ENCODE results near the gene VPS37C. TPM values are rescaled to one million over a fixed set of nuclear protein-coding genes. Genes with fewer than 3 reads are reported as not detected.

The VPS37C gene
- total RNA-seq, 6 experiments from 2014 or later = 14.6 to 17.0 (median 16.0) TPM

DNA sequence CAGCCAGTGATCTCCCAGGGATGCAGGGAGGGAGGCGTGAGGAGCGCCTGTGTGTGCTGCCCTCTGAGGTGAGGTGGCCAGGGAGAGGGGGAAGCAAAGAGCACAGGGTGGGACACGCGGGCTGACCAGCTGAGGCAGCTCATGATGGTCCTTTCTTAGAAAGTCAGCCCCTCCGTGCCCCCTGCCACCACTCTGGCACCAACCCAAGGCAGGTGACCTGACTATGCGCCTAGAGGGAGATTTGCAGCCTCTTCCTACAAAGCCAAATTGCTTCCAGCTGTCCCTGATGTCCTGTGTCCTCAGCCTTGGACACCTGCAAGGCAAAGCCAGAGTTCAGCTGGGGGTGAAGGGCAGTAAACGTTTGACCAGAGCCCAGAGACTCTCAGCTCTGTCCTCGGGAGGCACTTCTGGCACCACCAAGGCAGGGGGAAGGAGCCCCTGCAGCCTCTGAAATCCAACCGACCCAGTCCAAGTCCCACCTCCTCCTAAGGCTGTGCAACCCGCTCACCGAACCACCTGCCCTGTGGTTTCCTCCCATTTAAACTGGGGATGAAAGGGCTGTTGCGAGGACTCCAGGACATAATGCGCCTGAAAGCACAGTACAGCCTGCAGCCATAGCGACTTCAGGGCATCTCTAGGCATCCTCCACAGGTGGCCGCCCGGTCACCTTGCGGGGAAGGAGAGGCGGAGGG lies 32.1 kb downstream of the VPS37C start:
- DNase-seq = no peak
- Mint-ChIP-seq H3K27ac (no peak overlapping the region), H3K4me1 (ENCODE audit: low read depth) (peaks cover 20% of the 10 kb centered on the region), H3K36me3 (ENCODE audit: low read depth) (peaks cover 4% of the 10 kb centered on the region; the same call in 1 of the 2 replicates), H3K9me3 (no peaks in the 10 kb centered on the region), H3K27me3 (ENCODE audit: insufficient read depth) (peaks cover 8% of the 10 kb centered on the region), H3K4me3 (no peak overlapping the region; the same call in 1 of the 2 replicates)
- TF ChIP-seq, protein P1, sequence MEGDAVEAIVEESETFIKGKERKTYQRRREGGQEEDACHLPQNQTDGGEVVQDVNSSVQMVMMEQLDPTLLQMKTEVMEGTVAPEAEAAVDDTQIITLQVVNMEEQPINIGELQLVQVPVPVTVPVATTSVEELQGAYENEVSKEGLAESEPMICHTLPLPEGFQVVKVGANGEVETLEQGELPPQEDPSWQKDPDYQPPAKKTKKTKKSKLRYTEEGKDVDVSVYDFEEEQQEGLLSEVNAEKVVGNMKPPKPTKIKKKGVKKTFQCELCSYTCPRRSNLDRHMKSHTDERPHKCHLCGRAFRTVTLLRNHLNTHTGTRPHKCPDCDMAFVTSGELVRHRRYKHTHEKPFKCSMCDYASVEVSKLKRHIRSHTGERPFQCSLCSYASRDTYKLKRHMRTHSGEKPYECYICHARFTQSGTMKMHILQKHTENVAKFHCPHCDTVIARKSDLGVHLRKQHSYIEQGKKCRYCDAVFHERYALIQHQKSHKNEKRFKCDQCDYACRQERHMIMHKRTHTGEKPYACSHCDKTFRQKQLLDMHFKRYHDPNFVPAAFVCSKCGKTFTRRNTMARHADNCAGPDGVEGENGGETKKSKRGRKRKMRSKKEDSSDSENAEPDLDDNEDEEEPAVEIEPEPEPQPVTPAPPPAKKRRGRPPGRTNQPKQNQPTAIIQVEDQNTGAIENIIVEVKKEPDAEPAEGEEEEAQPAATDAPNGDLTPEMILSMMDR (IDR thresholded peaks at IDR 0.05) = no peak

DNA sequence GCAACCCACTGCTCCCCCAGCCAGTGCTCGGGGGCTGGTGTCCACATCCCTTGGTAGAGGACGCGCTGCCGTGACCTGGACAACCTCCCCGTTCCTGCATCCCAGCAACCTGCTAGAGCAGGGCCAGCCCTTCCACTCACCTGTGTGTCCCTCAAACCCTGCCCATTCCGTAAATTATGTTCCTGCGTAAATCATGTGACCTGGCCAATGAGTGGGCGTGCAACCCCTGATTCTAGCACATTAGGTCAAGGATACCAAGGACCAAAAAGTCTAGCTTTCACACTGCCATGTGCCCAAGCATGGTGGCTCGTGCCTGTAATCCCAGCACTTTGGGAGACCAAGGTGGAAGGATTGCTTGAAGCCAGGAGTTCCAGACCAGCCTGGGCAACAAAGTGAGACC lies 33.2 kb downstream of the VPS37C start:
- TF ChIP-seq, protein P1 (IDR thresholded peaks at IDR 0.05) = no peak
- Mint-ChIP-seq H3K9me3 (no peaks in the 10 kb centered on the region), H3K27ac (no peak overlapping the region), H3K36me3 (ENCODE audit: low read depth) (peaks cover 2% of the 10 kb centered on the region; the same call in 1 of the 2 replicates), H3K4me1 (ENCODE audit: low read depth) (peaks cover 20% of the 10 kb centered on the region), H3K4me3 (no peak overlapping the region), H3K27me3 (ENCODE audit: insufficient read depth) (peaks cover 8% of the 10 kb centered on the region)
- DNase-seq = no peak

DNA sequence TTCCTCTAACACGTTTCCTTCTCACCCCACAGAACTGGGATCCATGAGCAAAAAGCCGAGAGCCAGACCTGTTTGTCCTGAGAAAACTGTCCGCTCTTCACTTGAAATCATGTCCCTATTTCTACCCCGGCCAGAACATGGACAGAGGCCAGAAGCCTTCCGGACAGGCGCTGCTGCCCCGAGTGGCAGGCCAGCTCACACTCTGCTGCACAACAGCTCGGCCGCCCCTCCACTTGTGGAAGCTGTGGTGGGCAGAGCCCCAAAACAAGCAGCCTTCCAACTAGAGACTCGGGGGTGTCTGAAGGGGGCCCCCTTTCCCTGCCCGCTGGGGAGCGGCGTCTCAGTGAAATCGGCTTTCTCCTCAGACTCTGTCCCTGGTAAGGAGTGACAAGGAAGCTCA lies 35.0 kb downstream of the VPS37C start:
- TF ChIP-seq, protein P1 (IDR thresholded peaks at IDR 0.05) = no peak
- no peak overlapping the region for H3K4me3 Mint-ChIP-seq
- no peaks in the 10 kb centered on the region for H3K9me3 Mint-ChIP-seq
- peaks cover 8% of the 10 kb centered on the region for H3K27me3 Mint-ChIP-seq (ENCODE audit: insufficient read depth)
- no peak overlapping the region for H3K27ac Mint-ChIP-seq
- H3K4me1 Mint-ChIP-seq (ENCODE audit: low read depth) = peaks cover 20% of the 10 kb centered on the region
- H3K36me3 Mint-ChIP-seq (ENCODE audit: low read depth) = no peaks in the 10 kb centered on the region
- DNase-seq = no peak

DNA sequence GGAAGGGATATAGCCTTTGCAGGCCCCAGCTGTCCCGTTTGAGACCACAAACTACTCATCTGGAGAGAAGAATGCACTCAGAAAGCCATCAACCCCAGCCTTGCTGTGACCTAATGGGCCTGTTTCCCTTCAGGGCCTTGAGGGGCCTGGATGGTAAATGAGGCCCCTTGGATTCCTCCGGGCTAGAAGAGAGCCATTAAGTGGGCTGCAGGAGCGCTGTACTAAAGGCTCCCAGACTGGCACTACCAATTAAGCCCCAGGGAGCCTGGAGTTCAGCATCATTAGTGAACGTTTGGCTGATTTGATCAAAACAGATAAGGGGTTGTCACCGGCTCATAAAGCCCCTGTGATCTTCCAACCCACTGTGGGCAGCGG lies 35.9 kb downstream of the VPS37C start:
- H3K27ac Mint-ChIP-seq = no peak overlapping the region
- no peaks in the 10 kb centered on the region for H3K9me3 Mint-ChIP-seq
- peaks cover 16% of the 10 kb centered on the region for H3K4me1 Mint-ChIP-seq (ENCODE audit: low read depth)
- H3K36me3 Mint-ChIP-seq (ENCODE audit: low read depth) = no peaks in the 10 kb centered on the region
- H3K27me3 Mint-ChIP-seq (ENCODE audit: insufficient read depth) = peaks cover 8% of the 10 kb centered on the region
- no peak overlapping the region for H3K4me3 Mint-ChIP-seq
- TF ChIP-seq, protein P1 (IDR thresholded peaks at IDR 0.05) = no peak
- DNase-seq = no peak

DNA sequence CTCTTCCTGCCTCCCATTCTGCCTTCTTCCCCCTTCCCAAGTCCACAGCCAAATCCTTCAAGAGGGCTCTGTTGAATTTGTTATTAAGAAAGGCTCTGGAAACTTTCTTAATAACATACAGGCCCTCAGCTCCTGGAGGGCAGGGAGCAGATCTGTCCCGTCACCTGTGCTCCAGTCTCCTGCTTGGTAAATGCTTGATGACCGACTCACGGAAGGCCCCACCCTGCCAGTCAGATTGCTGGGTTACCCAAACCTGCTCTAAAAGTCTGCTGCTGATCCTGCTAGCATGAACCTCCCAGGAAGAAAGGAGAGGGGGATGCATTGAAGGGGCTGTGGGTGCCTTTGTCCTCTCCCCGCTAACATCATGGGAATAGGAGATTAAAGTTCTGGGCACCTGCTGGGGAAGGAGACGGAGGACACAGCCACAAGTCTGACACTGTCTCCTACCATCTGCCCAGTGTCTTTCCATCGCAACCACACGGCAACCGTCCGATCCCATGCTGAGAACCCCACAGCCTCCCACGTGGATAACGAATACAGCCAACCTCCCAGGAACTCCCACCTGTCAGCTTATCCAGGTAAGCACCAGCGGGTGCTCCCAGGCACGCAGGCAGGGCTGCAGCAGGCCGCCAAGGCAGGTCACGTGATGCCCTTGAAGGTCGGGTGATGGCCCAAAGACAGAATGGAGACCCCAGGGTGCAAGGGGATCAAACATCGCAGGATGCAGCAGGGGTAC lies 36.5 kb downstream of the VPS37C start:
- H3K4me3 Mint-ChIP-seq = no peak overlapping the region
- peaks cover 8% of the 10 kb centered on the region for H3K27me3 Mint-ChIP-seq (ENCODE audit: insufficient read depth)
- H3K27ac Mint-ChIP-seq = no peak overlapping the region
- TF ChIP-seq, protein P1 (IDR thresholded peaks at IDR 0.05) = no peak
- H3K9me3 Mint-ChIP-seq = no peaks in the 10 kb centered on the region
- H3K36me3 Mint-ChIP-seq (ENCODE audit: low read depth) = no peaks in the 10 kb centered on the region
- peaks cover 10% of the 10 kb centered on the region for H3K4me1 Mint-ChIP-seq (ENCODE audit: low read depth)
- DNase-seq = no peak

Data from HFFc6 (cell line).